ENCODE results near the gene CBS.

Gene CBS

DNA sequence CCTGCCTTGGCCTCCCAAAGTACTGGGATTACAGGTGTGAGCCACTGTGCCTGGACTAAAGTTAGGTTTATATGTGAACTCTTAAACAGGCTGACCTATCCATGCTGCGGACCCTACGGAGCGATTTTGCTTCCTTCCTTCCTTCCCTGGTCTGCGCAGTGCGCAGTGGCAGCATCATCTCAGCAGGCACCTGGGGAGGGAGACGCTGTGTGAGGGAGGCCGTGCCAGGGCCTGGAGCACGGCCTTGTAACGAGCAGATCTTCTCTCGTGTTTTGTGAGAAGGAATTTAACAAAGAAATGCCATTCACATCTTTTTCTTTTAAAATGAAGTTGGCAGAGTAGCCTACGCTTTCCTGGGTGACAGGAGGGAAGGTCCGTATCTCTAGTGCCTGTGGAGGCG lies 55.5 kb downstream of the CBS start:
- Histone ChIP-seq H3K27ac (ENCODE audit: low read length) (no peak overlapping the region), H3K4me1 (ENCODE audit: low read length) (no peaks in the 10 kb centered on the region), H3K36me3 (replicated peaks; ENCODE audit: insufficient read depth, low read length) (no peaks in the 10 kb centered on the region; the same call in 1 of the 2 replicates), H2AFZ (ENCODE audit: low read length) (no peak overlapping the region), H3K79me2 (ENCODE audit: low read length) (no peaks in the 10 kb centered on the region), H4K20me1 (ENCODE audit: insufficient read depth, low read length) (no peaks in the 10 kb centered on the region), H3K9me2 (replicated peaks; ENCODE audit: insufficient read depth, low read length) (no peaks in the 10 kb centered on the region), H3K4me3 (ENCODE audit: low read length) (no peak overlapping the region), H3K4me2 (ENCODE audit: low read depth, low read length) (no peak overlapping the region), H3K9ac (ENCODE audit: low read length) (no peak overlapping the region), H3K27me3 (replicated peaks; ENCODE audit: insufficient read depth, low read length) (no peaks in the 10 kb centered on the region), H3K9me3 (replicated peaks; ENCODE audit: insufficient read depth, low read length) (no peaks in the 10 kb centered on the region), H3F3A (ENCODE audit: insufficient read depth, low read length) (no peaks in the 10 kb centered on the region)
- TF ChIP-seq EZH2phosphoT487 (IDR thresholded peaks at IDR 0.05; ENCODE audit: low read length) = no peak
- no peak for TF ChIP-seq EZH2 (optimal IDR thresholded peaks at IDR 0.05; ENCODE audit: low read depth, low read length)
- no peak for DNase-seq

GRCh38 chr21:43018519-43018918 lies 57.1 kb downstream of the CBS start:
- no peaks in the 10 kb centered on the region; the same call in 1 of the 2 replicates for H3K36me3 ChIP-seq (replicated peaks; ENCODE audit: insufficient read depth, low read length)
- H3K79me2 ChIP-seq (ENCODE audit: low read length) = no peaks in the 10 kb centered on the region
- no peak overlapping the region for H3K4me3 ChIP-seq (ENCODE audit: low read length)
- H3K27ac ChIP-seq (ENCODE audit: low read length) = no peak overlapping the region
- H3F3A ChIP-seq (ENCODE audit: insufficient read depth, low read length) = no peaks in the 10 kb centered on the region
- no peak for TF ChIP-seq EZH2phosphoT487 (IDR thresholded peaks at IDR 0.05; ENCODE audit: low read length)
- no peak for TF ChIP-seq EZH2 (optimal IDR thresholded peaks at IDR 0.05; ENCODE audit: low read depth, low read length)
- TF ChIP-seq, protein P1, sequence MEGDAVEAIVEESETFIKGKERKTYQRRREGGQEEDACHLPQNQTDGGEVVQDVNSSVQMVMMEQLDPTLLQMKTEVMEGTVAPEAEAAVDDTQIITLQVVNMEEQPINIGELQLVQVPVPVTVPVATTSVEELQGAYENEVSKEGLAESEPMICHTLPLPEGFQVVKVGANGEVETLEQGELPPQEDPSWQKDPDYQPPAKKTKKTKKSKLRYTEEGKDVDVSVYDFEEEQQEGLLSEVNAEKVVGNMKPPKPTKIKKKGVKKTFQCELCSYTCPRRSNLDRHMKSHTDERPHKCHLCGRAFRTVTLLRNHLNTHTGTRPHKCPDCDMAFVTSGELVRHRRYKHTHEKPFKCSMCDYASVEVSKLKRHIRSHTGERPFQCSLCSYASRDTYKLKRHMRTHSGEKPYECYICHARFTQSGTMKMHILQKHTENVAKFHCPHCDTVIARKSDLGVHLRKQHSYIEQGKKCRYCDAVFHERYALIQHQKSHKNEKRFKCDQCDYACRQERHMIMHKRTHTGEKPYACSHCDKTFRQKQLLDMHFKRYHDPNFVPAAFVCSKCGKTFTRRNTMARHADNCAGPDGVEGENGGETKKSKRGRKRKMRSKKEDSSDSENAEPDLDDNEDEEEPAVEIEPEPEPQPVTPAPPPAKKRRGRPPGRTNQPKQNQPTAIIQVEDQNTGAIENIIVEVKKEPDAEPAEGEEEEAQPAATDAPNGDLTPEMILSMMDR (IDR thresholded peaks at IDR 0.05; ENCODE audit: low read length) = no peak
- H3K9me2 ChIP-seq (replicated peaks; ENCODE audit: insufficient read depth, low read length) = no peaks in the 10 kb centered on the region
- DNase-seq = no peak
- H3K9me3 ChIP-seq (replicated peaks; ENCODE audit: insufficient read depth, low read length) = no peaks in the 10 kb centered on the region
- no peaks in the 10 kb centered on the region for H4K20me1 ChIP-seq (ENCODE audit: insufficient read depth, low read length)
- H3K9ac ChIP-seq (ENCODE audit: low read length) = no peak overlapping the region
- H3K4me1 ChIP-seq (ENCODE audit: low read length) = no peaks in the 10 kb centered on the region
- H2AFZ ChIP-seq (ENCODE audit: low read length) = no peak overlapping the region
- H3K27me3 ChIP-seq (replicated peaks; ENCODE audit: insufficient read depth, low read length) = no peaks in the 10 kb centered on the region
- no peak overlapping the region for H3K4me2 ChIP-seq (ENCODE audit: low read depth, low read length)

DNA sequence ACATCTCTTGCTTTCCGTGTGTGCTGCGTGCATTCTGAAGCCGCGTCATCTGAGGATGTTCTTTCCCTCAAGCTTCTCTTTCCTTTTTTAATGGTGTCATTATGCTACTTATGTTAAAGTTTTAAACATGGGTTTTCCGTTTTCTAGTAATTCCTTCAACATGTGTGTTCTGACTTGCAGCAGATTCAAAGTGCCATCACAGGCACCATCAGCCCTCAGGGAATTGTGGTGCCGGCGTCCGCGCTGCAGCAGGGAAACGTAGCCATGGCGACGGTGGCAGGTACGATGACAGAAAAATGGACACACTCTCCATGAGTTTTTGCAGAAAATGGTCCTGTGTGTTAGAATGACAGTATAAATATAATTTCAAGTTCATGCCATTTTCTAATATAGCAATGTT lies 58.9 kb downstream of the CBS start:
- H3K9ac ChIP-seq (ENCODE audit: low read length) = no peak overlapping the region
- H3K27me3 ChIP-seq (replicated peaks; ENCODE audit: insufficient read depth, low read length) = no peaks in the 10 kb centered on the region
- H3K9me3 ChIP-seq (replicated peaks; ENCODE audit: insufficient read depth, low read length) = no peaks in the 10 kb centered on the region
- no peaks in the 10 kb centered on the region for H3K79me2 ChIP-seq (ENCODE audit: low read length)
- H2AFZ ChIP-seq (ENCODE audit: low read length) = no peak overlapping the region
- no peak for DNase-seq
- H3K4me3 ChIP-seq (ENCODE audit: low read length) = no peak overlapping the region
- no peaks in the 10 kb centered on the region; the same call in 1 of the 2 replicates for H3K36me3 ChIP-seq (replicated peaks; ENCODE audit: insufficient read depth, low read length)
- no peaks in the 10 kb centered on the region for H3F3A ChIP-seq (ENCODE audit: insufficient read depth, low read length)
- H3K4me1 ChIP-seq (ENCODE audit: low read length) = no peaks in the 10 kb centered on the region
- H3K4me2 ChIP-seq (ENCODE audit: low read depth, low read length) = no peak overlapping the region
- H3K9me2 ChIP-seq (replicated peaks; ENCODE audit: insufficient read depth, low read length) = no peaks in the 10 kb centered on the region
- no peak overlapping the region for H3K27ac ChIP-seq (ENCODE audit: low read length)
- no peaks in the 10 kb centered on the region for H4K20me1 ChIP-seq (ENCODE audit: insufficient read depth, low read length)
- TF ChIP-seq, protein P1 (IDR thresholded peaks at IDR 0.05; ENCODE audit: low read length) = no peak
- TF ChIP-seq EZH2phosphoT487 (IDR thresholded peaks at IDR 0.05; ENCODE audit: low read length) (no peak), EZH2 (optimal IDR thresholded peaks at IDR 0.05; ENCODE audit: low read depth, low read length) (no peak)

DNA sequence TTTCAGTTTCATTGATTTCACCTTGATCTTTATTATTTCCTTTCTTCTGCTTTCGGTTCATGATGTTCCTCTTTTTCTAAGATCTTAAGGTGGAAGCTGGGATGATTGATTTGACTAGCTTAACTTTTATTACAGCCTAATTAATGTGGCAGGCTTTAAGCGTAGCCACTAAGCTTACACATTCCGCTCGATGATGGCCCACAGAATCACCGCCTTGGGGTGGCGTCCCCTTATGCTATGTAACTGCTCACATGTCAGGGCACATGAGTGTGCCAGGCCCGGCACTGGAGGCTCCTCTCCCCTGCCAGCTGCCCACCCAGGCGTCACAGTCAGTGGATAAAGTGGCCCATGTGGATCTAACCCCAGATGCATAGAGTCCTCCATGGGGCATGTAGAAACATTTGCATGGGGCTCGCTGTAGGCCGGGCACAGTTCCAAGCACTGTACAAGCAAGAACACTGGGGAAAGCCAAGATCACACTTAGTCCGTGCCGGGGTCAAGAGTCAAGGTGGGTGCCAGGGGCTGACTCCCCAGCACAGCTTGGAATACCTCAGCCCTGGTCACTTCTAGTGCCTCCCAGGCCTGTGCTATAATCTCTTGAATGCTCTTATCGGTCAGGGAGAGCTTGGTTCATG lies 59.6 kb downstream of the CBS start:
- no peaks in the 10 kb centered on the region for H3K9me2 ChIP-seq (replicated peaks; ENCODE audit: insufficient read depth, low read length)
- H3K79me2 ChIP-seq (ENCODE audit: low read length) = no peaks in the 10 kb centered on the region
- no peak overlapping the region for H3K4me2 ChIP-seq (ENCODE audit: low read depth, low read length)
- H3K4me1 ChIP-seq (ENCODE audit: low read length) = no peaks in the 10 kb centered on the region
- no peak overlapping the region for H3K27ac ChIP-seq (ENCODE audit: low read length)
- H3K9ac ChIP-seq (ENCODE audit: low read length) = no peak overlapping the region
- TF ChIP-seq EZH2phosphoT487 (IDR thresholded peaks at IDR 0.05; ENCODE audit: low read length) (no peak), EZH2 (optimal IDR thresholded peaks at IDR 0.05; ENCODE audit: low read depth, low read length) (no peak)
- TF ChIP-seq, protein P1 (IDR thresholded peaks at IDR 0.05; ENCODE audit: low read length) = no peak
- H4K20me1 ChIP-seq (ENCODE audit: insufficient read depth, low read length) = no peaks in the 10 kb centered on the region
- H3K27me3 ChIP-seq (replicated peaks; ENCODE audit: insufficient read depth, low read length) = no peaks in the 10 kb centered on the region
- no peak overlapping the region for H2AFZ ChIP-seq (ENCODE audit: low read length)
- DNase-seq = no peak
- H3K9me3 ChIP-seq (replicated peaks; ENCODE audit: insufficient read depth, low read length) = no peaks in the 10 kb centered on the region
- no peak overlapping the region for H3K4me3 ChIP-seq (ENCODE audit: low read length)
- H3K36me3 ChIP-seq (replicated peaks; ENCODE audit: insufficient read depth, low read length) = no peaks in the 10 kb centered on the region; the same call in 1 of the 2 replicates
- H3F3A ChIP-seq (ENCODE audit: insufficient read depth, low read length) = no peaks in the 10 kb centered on the region
